ENCODE measurements around the gene HS6ST3.
A peak's percentile ranks its signal among the peaks of the same experiment; 100 is the strongest.

The HS6ST3 gene

GRCh38 chr13:96072392-96072791 is 17.5 kb upstream of the HS6ST3 start:
- DNase-seq (ENCODE audit: insufficient read length): no peak
- no peak for FAIRE-seq
- TF ChIP-seq POLR2AphosphoS5 (IDR thresholded peaks at IDR 0.05; ENCODE audit: low read depth, low read length) (no peak), TAF1 (IDR thresholded peaks at IDR 0.05; ENCODE audit: borderline replicate concordance, low read depth, low read length) (no peak), POLR2A (IDR thresholded peaks at IDR 0.05; ENCODE audit: low read depth, low read length) (no peak)

- DNase-seq (ENCODE audit: insufficient read length): no peak
- TF ChIP-seq TAF1 (IDR thresholded peaks at IDR 0.05; ENCODE audit: borderline replicate concordance, low read depth, low read length) (no peak), POLR2A (IDR thresholded peaks at IDR 0.05; ENCODE audit: low read depth, low read length) (no peak), POLR2AphosphoS5 (IDR thresholded peaks at IDR 0.05; ENCODE audit: low read depth, low read length) (no peak)
- no peak for FAIRE-seq
Observed at GRCh38 chr13:96075953-96076543, 13.9 kb upstream of the HS6ST3 start.

GRCh38 chr13:96080676-96081075 is 9.2 kb upstream of the HS6ST3 start:
- TF ChIP-seq POLR2A (IDR thresholded peaks at IDR 0.05; ENCODE audit: low read depth, low read length) (no peak), POLR2AphosphoS5 (IDR thresholded peaks at IDR 0.05; ENCODE audit: low read depth, low read length) (no peak), TAF1 (IDR thresholded peaks at IDR 0.05; ENCODE audit: borderline replicate concordance, low read depth, low read length) (no peak)
- no peak for FAIRE-seq

GRCh38 chr13:96081888-96082287 is 8.0 kb upstream of the HS6ST3 start:
- FAIRE-seq (no peak), DNase-seq (ENCODE audit: insufficient read length) (no peak)
- TF ChIP-seq POLR2A (IDR thresholded peaks at IDR 0.05; ENCODE audit: low read depth, low read length) (no peak), POLR2AphosphoS5 (IDR thresholded peaks at IDR 0.05; ENCODE audit: low read depth, low read length) (no peak), TAF1 (IDR thresholded peaks at IDR 0.05; ENCODE audit: borderline replicate concordance, low read depth, low read length) (no peak)

More at GRCh38 chr13:96080676-96081075, 9.2 kb upstream of the HS6ST3 start:
- DNase-seq (ENCODE audit: insufficient read length): no peak

GRCh38 chr13:96082640-96083039 is 7.3 kb upstream of the HS6ST3 start:
- no peak for DNase-seq (ENCODE audit: insufficient read length)
- no peak for FAIRE-seq
- TF ChIP-seq POLR2AphosphoS5 (IDR thresholded peaks at IDR 0.05; ENCODE audit: low read depth, low read length) (no peak), POLR2A (IDR thresholded peaks at IDR 0.05; ENCODE audit: low read depth, low read length) (no peak), TAF1 (IDR thresholded peaks at IDR 0.05; ENCODE audit: borderline replicate concordance, low read depth, low read length) (no peak)

GRCh38 chr13:96086736-96087135 is 3.2 kb upstream of the HS6ST3 start:
- TF ChIP-seq TAF1 (IDR thresholded peaks at IDR 0.05; ENCODE audit: borderline replicate concordance, low read depth, low read length) (no peak), POLR2AphosphoS5 (IDR thresholded peaks at IDR 0.05; ENCODE audit: low read depth, low read length) (no peak), POLR2A (IDR thresholded peaks at IDR 0.05; ENCODE audit: low read depth, low read length) (no peak)
- DNase-seq (ENCODE audit: insufficient read length) (no peak), FAIRE-seq (no peak)

- DNase-seq (ENCODE audit: insufficient read length): no peak
- no peak for TF ChIP-seq POLR2AphosphoS5 (IDR thresholded peaks at IDR 0.05; ENCODE audit: low read depth, low read length)
- TF ChIP-seq TAF1 (IDR thresholded peaks at IDR 0.05; ENCODE audit: borderline replicate concordance, low read depth, low read length): no peak
- no peak for TF ChIP-seq POLR2A (IDR thresholded peaks at IDR 0.05; ENCODE audit: low read depth, low read length)
- FAIRE-seq: no peak
Observed at GRCh38 chr13:96089139-96089538, 768 bp upstream of the HS6ST3 start.

- DNase-seq (ENCODE audit: insufficient read length) (peak; percentile 30), FAIRE-seq (no peak)
- TF ChIP-seq POLR2A (IDR thresholded peaks at IDR 0.05; ENCODE audit: low read depth, low read length) (no peak), POLR2AphosphoS5 (IDR thresholded peaks at IDR 0.05; ENCODE audit: low read depth, low read length) (no peak), TAF1 (IDR thresholded peaks at IDR 0.05; ENCODE audit: borderline replicate concordance, low read depth, low read length) (no peak)
Observed at GRCh38 chr13:96090240-96091101, 564 bp downstream of the HS6ST3 start.

GRCh38 chr13:96091164-96092117 is 1.5 kb downstream of the HS6ST3 start:
- no peak for DNase-seq (ENCODE audit: insufficient read length)
- no peak for FAIRE-seq
- TF ChIP-seq POLR2A (IDR thresholded peaks at IDR 0.05; ENCODE audit: low read depth, low read length) (no peak), TAF1 (IDR thresholded peaks at IDR 0.05; ENCODE audit: borderline replicate concordance, low read depth, low read length) (no peak), POLR2AphosphoS5 (IDR thresholded peaks at IDR 0.05; ENCODE audit: low read depth, low read length) (no peak)

GRCh38 chr13:96093296-96094006 is 3.5 kb downstream of the HS6ST3 start:
- no peak for FAIRE-seq

More at GRCh38 chr13:96093296-96094006, 3.5 kb downstream of the HS6ST3 start:
- DNase-seq (ENCODE audit: insufficient read length): no peak
- TF ChIP-seq POLR2AphosphoS5 (IDR thresholded peaks at IDR 0.05; ENCODE audit: low read depth, low read length) (no peak), TAF1 (IDR thresholded peaks at IDR 0.05; ENCODE audit: borderline replicate concordance, low read depth, low read length) (no peak), POLR2A (IDR thresholded peaks at IDR 0.05; ENCODE audit: low read depth, low read length) (no peak)

Measured in GM12892 (cell line).